Renal cortex interstitium (tissue), 15 donors: ENCODE measurements around the gene INTS6L. TPM values are rescaled to one million over a fixed set of nuclear protein-coding genes. Genes with fewer than 3 reads are reported as not detected.

Experiments
- DNase-seq, 11 donors: peaks; one replicate each; pipeline ENCODE4 v3.0.0-alpha.2; 2013; ENCODE audit warnings: low read depth in 9 of 11, low spot score in 4 of 11; ENCODE audit errors: extremely low read depth in 1 of 11
- long read RNA-seq, 16 experiments: transcript quantifications; one replicate each; lab custom pipeline, GENCODE V29; 2026
- polyA plus RNA-seq, 3 donors: library from polyadenylated mRNA; unstranded; fragments of 120-200 nt; gene quantifications; one replicate each; pipeline ENCODE4 v1.2.1, GENCODE V29; 2013; ENCODE audit not compliant: insufficient read length in 3 of 3

INTS6L gene, protein sequence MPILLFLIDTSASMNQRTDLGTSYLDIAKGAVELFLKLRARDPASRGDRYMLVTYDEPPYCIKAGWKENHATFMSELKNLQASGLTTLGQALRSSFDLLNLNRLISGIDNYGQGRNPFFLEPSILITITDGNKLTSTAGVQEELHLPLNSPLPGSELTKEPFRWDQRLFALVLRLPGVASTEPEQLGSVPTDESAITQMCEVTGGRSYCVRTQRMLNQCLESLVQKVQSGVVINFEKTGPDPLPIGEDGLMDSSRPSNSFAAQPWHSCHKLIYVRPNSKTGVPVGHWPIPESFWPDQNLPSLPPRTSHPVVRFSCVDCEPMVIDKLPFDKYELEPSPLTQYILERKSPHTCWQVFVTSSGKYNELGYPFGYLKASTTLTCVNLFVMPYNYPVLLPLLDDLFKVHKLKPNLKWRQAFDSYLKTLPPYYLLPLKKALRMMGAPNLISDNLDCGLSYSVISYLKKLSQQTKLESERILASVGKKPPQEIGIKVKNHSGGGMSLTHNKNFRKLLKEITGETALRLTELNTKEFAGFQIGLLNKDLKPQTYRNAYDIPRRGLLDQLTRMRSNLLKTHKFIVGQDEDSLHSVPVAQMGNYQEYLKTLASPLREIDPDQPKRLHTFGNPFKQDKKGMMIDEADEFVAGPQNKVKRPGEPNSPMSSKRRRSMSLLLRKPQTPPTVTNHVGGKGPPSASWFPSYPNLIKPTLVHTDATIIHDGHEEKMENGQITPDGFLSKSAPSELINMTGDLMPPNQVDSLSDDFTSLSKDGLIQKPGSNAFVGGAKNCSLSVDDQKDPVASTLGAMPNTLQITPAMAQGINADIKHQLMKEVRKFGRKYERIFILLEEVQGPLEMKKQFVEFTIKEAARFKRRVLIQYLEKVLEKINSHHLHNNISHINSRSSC
- polyA plus RNA-seq: 10 to 100 TPM; 21.6 to 27.2 (median 23.3) TPM
- long read RNA-seq, donor 1: 0 reads
- long read RNA-seq, donor 2: 0 reads
- long read RNA-seq, donor 3, partial matches to known transcripts: 6 of 7 reads
- long read RNA-seq, donor 3, other reads (novel, unspliced or antisense): 0 of 7 reads
- long read RNA-seq, donor 4, full-length matches to known transcripts: 2 of 2 reads
- long read RNA-seq, donor 4, partial matches to known transcripts: 0 of 2 reads
- long read RNA-seq, donor 4, other reads (novel, unspliced or antisense): 0 of 2 reads
- long read RNA-seq, donor 5, partial matches to known transcripts: 0 of 1 reads
- long read RNA-seq, donor 5, other reads (novel, unspliced or antisense): 0 of 1 reads
- long read RNA-seq, donor 6, partial matches to known transcripts: 5 of 5 reads
- long read RNA-seq, donor 6, other reads (novel, unspliced or antisense): 0 of 5 reads
- long read RNA-seq, donor 7: 0 reads
- long read RNA-seq, donor 8: 0 reads
- long read RNA-seq, donor 9: 0 reads
- long read RNA-seq, donor 10: 0 reads
- long read RNA-seq, donor 11: 0 reads
- long read RNA-seq, donor 12: 0 reads
- long read RNA-seq, donor 13: 0 reads
- long read RNA-seq, donor 14: 0 reads
- long read RNA-seq, donor 15: 0 reads
- long read RNA-seq, donor 16, partial matches to known transcripts: 0 of 2 reads
- long read RNA-seq, donor 16, other reads (novel, unspliced or antisense): 0 of 2 reads

DNA sequence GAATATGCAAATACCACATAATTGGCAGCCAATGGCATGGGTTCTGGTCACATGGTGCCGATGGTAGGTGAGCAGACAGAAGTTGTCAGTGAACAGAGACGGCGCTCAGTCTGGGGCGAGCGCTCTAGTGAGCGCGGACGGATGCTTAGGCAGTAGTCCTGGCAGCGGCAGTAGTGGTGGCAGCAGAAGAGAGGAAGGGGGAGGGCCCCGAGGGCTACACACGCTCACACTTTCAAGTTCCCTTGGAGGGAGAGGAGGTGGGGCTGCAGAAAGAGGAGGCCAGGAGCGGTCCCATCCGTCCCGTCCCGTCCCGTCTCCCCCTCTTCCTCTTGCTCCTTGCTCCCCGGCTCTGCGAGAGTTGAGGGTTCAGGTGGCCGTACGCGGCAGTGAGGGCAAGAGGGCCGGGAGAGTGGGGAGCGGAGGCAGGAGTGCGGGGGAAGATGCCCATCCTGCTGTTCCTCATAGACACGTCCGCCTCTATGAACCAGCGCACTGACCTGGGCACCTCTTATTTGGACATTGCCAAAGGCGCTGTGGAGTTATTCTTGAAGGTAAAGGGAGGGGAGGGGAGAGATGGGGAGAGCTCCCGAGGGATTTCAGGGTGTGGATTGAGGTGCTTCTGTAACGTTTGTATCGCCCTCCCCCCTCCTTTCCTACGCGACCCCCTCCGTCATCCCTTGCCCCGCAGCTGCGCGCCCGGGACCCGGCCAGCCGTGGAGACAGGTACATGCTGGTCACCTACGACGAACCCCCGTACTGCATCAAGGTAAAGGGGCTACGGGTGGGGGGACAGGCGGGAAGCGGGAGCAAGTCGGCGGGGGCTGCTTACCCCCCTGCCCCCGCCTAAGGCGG is at the start of gene INTS6L:
TSS of gene INTS6L (plus strand) at position 108 of the 852 bp plus-strand sequence. CDS start at position 441, 333 bp downstream.
- DNase-seq: peak; percentile 23 to 89 (median 75)

DNA sequence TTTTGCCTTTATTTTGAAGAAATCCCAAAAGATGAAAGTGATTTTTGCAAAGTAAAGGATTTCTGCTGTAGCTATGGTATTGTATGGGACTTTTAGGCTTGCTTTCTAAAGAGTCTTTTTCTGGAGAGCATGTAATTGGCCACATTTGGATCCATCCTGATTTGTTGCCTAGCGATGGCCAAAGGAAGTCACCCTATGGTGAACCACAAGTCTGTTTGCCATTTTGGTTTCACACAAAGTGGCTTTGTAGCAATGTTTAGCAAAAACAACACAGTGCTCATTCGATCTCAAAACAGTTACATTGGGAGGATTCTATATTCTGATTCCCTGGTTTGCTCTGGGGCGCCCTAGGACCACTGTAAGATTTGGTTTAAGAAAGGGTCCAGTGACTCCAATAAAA is 44.1 kb upstream of the INTS6L start:
- no peak for DNase-seq

DNA sequence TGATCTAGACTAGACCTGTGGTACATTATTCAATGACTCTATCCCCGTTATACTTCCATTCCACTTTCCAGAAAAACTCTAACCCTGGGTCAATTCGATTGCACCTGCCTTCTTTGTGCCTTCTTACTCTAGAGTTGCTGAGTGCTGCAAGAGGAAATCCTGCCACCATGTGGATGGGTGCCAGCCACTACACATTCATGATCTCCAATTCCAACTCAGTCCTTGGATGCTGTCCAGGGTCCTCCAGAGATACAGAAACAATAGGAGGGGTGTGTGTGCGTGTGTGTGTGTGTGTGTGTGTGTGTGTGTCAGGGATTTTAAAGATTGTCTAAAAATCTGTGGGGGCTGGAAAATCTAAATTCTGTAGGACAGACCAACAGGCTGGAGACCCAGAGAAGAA is 42.9 kb upstream of the INTS6L start:
- DNase-seq: peak; percentile 23 to 62 (median 53)

DNA sequence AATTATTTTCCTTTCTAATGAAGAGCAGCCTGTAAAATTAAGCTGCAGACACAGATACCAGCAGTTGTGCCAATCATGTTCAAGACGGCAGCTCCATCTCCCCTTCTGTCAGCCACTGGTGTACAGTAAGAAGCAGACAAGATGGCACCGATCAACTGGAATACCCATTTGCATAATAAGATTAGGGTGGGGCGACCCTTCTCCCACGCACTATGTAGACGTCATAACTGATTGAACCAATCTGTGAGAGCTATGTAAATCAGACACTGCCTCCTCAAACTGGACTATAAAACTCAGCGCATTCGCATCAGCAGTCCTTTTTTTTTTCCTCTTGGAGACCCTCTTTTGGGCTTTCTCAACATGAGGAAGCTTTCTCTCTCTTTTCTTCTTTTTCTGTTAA is 40.4 kb upstream of the INTS6L start:
- no peak for DNase-seq

DNA sequence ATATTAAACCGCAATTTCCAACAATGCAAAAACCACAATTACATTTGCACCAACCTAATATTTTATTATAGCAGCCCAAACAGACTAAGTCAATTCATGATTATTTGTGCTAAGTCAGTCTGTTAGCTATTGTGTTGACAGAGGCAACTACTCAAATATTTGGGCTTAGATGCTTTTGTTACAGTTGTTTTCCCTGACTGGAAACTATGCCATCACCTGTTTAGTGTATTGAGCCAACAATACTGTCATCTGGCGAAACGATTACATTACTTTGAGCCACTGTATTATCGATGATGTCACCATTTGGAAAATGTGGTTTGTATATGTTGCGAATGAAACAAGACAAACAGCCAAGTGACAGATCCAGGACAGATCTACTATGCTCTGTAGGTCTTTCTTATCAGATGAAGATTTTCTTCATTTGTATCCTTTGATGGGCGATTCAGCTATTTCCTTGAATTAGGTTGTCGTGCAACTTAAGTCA is 38.7 kb upstream of the INTS6L start:
- DNase-seq: no peak

DNA sequence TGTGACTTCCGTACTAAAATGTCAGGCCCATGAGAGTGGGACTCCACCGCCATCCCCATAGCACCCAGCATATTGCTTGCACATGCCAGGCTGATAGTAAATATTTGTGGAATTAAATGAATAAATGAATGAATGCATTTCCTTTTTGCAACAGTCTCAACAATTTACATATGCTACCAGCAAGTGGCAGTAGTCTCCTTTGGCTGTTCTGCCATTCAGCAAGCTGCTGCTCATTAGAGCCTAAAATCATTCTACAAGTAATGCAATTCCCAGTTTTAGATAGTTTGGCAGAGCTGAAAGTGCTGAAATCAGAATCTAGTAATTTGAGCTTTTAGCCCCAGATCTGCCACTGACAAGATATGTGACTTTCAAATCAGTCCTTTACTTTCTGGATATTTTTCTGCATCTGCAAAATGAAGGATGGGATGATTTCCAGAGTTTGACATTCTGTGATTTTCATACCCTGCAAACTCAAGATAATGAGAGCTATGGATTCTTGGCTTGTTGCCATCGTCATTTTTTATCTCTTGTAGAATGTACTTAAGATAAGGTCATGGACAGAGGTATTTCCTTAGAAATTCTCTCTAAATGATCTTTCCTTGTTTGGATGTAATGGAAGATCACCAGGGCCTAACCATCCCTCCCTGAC is 35.7 kb upstream of the INTS6L start:
- DNase-seq: peak in 7 of 11 donors; percentile 3 to 18 (median 9)

DNA sequence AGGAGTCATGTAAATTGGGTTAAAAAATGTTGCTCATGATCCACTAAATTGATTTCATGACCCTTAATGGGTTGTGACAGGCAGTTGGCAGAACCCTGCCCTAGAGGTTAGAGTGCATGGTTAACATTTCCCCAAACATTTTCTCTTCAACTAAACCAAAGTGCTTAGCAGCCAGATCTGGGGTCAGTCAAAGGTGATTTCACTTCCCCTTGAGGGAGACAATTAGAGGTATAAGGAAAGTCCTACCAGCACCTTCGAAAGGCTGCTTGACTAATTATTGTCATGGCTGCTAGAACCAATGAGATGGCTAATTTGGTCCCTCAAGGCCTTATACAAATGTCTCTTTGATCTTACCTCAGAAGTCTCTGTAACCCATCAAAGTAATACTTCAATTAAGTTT is 30.9 kb upstream of the INTS6L start:
- DNase-seq: no peak

DNA sequence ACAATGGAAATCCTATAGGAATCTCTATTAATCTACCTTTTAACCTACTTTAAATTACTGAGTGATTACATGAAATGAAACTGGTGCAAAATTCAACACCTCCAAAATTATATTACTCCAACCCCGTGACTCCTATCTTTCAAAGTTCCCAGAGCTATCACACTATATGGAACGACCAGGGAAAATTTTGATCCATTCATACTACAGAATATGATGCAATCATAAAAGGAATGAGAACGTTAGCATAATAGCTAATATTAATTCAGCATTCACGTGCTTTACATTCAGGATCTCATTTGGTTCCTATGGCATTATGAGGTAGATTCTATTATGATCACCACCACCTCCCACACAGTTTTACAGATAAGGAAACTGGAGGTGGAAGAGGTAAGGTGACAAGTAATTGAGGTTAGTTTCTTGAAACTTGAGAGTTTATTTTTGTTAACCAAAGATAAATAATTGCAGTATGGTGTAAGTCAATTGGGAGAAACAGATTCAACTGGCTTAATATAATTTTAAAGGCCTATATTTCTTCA is 29.4 kb upstream of the INTS6L start:
- DNase-seq: no peak

DNA sequence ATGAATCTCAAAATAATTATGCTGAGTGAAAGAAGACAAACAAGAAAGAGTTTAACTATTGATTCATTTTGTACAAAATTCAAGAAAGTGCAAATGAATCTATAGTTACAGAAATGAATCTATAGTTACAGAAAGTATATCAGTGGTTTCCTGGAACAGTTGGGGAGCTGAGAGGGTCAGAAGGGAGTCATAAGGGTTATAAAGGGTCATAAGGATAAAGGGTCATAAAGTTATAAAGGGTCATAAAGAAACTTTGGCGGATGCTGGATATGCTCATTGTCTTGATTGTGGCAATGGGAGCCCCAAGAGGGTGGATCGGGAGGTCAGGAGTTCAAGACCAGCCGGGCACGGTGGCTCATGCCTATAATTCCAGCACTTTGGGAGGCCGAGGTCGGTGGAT is 26.0 kb upstream of the INTS6L start:
- DNase-seq: no peak

DNA sequence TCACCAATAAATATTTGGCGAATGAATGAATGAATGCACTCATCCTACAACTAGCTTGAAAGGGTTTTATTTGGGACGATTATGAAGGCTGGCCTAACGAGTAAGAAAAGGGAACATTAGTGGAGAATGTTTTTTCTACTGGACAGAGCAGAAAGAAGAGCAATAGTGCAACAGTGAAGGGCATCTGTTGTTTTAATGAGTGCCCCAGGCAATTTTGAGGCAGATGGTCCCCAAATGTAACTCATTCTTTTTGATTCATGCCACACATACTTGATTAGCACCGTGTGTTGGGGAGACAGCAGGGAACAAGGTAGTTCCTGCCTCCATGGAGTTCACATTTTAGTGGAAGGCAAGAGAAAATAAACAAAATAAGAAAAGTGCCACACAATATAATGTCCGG is 22.7 kb upstream of the INTS6L start:
- DNase-seq: no peak

DNA sequence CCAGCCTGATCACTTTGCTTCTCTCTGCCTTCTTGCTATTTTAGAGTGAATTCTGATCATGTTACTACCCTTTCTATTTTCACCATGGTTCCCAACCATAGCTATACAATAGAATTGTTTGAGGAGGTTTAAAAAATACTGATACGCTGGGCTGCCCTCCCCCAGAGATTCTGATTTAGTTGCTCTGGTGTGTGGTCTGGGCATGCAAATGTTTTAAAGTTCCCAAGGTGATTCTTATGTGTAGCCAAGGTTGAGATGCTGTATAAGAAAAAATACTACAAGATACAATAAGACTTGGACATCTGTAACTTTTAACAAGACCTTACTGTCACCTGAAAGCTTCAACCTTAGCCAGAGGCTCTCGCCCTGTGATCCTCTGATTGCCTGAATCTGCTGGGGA is 22.2 kb upstream of the INTS6L start:
- no peak for DNase-seq

DNA sequence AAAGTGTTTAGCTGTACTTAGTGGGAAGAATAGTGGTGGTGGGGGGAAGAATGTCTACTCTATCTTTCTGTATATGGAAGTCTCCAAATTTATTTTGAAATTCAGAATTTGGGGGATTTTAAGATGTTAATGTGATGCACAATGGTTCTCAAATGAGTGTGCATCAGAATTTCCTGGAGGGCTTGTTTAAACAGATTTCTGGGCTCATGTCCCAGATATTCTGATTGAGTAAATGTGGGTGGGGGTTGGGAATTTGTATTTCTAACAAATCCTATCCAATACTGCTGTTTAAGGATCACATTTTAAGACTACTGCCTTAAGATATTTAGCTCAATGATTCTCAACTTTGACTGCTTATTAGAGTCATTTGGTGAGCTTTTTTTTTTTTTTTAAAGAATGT is 15.1 kb upstream of the INTS6L start:
- DNase-seq: no peak

DNA sequence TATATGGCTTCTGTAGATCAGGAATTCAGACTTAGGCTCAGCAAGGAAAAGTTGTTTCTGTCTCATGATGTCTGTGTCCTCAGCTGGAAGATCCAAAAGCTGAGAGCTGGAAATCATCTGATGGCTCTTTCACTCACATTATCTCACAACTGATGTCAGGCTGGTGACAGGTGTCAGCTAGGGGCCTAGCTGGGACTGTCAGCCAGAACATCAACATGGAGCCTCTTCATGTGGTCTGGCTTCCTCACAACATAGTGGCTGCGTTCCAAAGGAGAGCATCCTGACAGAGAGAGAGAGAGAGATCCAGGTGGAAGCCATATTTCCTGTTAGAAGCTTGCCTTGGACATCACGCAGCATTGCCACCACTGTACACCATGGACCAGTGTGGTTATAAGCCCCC is 10.6 kb upstream of the INTS6L start:
- DNase-seq: no peak

DNA sequence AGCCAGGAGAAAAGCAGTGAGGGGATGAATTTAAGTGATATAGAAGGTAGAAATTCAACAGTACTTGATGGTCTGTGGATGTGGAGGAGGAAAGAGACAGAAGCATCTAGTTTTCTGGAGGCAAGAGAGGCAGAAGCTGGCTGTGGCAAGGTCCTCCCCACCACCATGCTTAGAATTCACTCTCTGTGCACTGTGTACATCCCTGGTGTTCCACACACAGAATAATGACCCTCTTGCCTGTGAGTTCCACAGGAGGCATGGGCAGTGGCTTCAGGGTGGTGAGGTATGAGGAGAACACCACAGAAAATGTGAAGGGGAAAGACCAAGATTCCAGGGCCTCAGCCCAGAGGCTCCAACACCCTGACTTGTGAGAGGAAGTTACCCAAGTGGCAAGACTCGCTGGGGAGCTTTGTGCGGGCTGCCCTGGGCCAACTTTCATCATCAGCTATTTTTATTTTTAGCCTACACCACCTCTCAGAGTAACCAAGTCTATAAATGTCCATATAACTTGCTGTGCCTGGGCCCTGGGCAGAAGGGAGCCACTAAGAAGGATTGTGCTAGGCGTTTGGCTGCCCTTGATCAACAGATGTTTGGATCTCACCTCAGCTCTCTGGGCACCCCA is 7.8 kb upstream of the INTS6L start:
- DNase-seq: no peak

DNA sequence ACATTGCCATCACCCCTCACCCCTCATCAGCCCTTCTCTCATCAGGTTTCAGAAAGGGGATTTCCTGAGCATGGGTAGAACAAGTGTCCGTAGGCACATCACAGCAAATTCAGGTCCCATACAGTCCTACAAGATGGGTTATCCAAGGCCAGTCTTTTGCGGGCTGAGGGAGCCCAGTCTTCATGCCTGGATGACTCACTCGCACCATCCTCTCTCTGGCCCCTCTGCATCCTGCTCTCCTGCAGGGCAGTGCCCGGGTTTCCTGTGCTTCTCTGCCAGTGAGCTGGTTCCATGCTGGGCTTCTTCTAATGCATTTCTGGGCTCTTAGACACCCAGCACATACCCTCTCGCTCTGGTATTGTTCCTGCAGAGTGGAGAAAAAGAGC is 7.3 kb upstream of the INTS6L start:
- DNase-seq: no peak

DNA sequence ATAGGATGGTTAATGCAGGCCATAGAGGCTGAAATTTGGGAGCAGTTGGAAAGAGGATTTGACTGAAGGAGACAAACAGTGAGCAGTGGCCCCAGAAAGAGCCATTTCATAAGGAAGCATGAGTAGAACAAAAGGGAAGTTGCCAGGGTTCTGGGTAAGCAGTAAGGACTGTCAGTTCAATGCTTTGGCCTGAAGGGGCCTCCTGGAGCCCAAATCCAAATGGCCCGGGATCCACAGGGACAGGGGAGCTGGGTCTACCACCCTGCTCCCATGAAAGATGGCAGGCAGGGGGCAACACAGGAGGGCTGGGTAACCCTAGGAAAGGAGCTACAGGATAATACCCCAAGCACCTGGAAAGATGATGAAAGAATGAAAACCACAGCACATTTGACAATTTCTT is 4.1 kb upstream of the INTS6L start:
- DNase-seq: no peak

DNA sequence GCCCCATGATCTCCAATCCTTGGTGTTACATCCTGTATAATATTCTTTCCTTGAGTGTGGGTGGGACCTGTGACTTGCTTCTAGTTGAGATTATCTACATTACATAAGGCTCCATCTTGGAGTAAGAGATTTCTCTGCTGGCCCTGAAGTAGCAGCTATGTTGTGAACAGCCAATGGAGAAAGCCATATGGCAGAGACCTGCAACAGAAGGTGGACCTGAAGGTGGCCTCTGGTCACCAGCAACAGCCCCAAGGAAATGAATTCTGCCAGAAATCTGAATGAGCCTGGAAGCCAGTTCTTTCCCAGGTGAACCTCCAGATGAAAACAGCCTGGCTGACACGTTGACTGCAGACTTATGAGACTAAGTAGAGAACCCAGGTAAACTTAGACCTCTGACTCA is 2.3 kb upstream of the INTS6L start:
- DNase-seq: no peak
